Astrocyte (in vitro differentiated cells and primary cell): Measurements from ENCODE around the gene UGT1A6.

Source experiments
- EZH2 ChIP-seq: IDR thresholded peaks from 2 replicates; pipeline ENCODE4 v1.6.1; 2012; ENCODE audit warnings: mild to moderate bottlenecking, low read length, inconsistent platforms; ENCODE audit not compliant: insufficient read depth
- TF ChIP-seq, protein P1 (sequence below): IDR thresholded peaks from 2 replicates; pipeline ENCODE4 v1.5.1; 2011; ENCODE audit warnings: low read depth, mild to moderate bottlenecking, inconsistent platforms, low read length, moderate library complexity; ENCODE audit not compliant: insufficient read depth

DNA sequence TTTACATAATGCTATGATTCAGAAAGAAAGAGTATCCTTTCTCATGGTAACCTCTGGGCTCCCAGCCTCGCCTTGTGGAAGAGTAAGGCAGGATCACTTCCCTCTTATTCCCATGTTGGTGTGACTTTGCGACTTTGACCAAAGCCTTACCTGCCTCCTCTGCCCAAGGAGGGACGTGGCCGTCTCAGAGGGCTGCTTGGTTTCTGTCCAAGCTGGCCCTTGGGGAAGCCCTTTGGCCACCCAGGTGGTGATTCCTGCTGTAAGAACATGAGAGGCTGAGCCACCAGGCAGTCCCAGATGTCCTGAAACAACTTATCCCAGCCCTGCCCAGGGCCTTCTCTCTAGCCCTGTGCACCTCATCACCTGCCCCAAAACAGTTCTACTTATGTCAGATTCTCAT lies 6.0 kb downstream of the UGT1A6 start:
- TF ChIP-seq, protein P1, sequence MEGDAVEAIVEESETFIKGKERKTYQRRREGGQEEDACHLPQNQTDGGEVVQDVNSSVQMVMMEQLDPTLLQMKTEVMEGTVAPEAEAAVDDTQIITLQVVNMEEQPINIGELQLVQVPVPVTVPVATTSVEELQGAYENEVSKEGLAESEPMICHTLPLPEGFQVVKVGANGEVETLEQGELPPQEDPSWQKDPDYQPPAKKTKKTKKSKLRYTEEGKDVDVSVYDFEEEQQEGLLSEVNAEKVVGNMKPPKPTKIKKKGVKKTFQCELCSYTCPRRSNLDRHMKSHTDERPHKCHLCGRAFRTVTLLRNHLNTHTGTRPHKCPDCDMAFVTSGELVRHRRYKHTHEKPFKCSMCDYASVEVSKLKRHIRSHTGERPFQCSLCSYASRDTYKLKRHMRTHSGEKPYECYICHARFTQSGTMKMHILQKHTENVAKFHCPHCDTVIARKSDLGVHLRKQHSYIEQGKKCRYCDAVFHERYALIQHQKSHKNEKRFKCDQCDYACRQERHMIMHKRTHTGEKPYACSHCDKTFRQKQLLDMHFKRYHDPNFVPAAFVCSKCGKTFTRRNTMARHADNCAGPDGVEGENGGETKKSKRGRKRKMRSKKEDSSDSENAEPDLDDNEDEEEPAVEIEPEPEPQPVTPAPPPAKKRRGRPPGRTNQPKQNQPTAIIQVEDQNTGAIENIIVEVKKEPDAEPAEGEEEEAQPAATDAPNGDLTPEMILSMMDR, result no peak
- TF ChIP-seq EZH2, result no peak
